Nephron (organoid): ENCODE results near the gene MANBA.

ENCODE experiments used
- H3K27ac Mint-ChIP-seq, 3 experiments: 2 replicates each; pipeline ENCODE4 v1.8.0; 2020; ENCODE audit warnings: mixed read lengths in 3 of 3, mild to moderate bottlenecking in 2 of 3, moderate library complexity in 1 of 3
- H3K27me3 Mint-ChIP-seq: 2 replicates; pipeline ENCODE4 v1.8.0; 2021; ENCODE audit warnings: low read depth, mild to moderate bottlenecking, moderate library complexity, mixed read lengths
- H3K36me3 Mint-ChIP-seq: 2 replicates; pipeline ENCODE4 v1.8.0; 2020; ENCODE audit warnings: low read depth, mixed read lengths
- H3K4me1 Mint-ChIP-seq: 2 replicates; pipeline ENCODE4 v1.8.0; 2020; ENCODE audit warnings: mixed read lengths
- H3K4me3 Mint-ChIP-seq, 3 experiments: 2 replicates each; pipeline ENCODE4 v1.8.0; 2020; ENCODE audit warnings: mild to moderate bottlenecking in 3 of 3, mixed read lengths in 3 of 3, moderate library complexity in 2 of 3
- H3K9me3 Mint-ChIP-seq: 2 replicates; pipeline ENCODE4 v1.8.0; 2020; ENCODE audit warnings: mixed read lengths
- TF ChIP-seq, protein P1 (sequence below), 3 experiments: fragments of 200-600 bp; sonication (generic); IDR thresholded peaks; one replicate each; pipeline ENCODE4 v1.5.0; 2021; ENCODE audit warnings: antibody characterized with exemption in 3 of 3; ENCODE audit not compliant: unreplicated experiment in 3 of 3

Gene MANBA

DNA sequence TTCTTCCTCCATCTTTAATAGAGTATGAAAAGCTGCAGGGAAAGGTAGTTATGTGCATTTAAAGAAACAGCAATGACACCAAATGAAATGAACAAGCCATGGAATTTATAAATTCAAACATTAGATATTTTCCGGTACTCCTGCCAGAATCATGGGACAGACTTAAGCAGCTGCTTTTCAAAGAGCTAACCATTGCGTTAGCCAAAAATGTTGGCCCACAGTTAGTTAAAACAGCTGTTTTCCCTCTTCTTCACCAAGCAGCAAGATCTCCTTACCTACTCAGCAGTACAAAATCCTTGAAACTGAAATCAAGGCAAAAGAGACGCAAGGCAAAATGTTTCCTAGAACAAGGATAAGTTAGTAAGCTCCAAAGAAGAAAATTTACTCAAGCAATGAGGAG lies 64.0 kb downstream of the MANBA start:
- no peaks in the 10 kb centered on the region for H3K27me3 Mint-ChIP-seq
- TF ChIP-seq, protein P1, sequence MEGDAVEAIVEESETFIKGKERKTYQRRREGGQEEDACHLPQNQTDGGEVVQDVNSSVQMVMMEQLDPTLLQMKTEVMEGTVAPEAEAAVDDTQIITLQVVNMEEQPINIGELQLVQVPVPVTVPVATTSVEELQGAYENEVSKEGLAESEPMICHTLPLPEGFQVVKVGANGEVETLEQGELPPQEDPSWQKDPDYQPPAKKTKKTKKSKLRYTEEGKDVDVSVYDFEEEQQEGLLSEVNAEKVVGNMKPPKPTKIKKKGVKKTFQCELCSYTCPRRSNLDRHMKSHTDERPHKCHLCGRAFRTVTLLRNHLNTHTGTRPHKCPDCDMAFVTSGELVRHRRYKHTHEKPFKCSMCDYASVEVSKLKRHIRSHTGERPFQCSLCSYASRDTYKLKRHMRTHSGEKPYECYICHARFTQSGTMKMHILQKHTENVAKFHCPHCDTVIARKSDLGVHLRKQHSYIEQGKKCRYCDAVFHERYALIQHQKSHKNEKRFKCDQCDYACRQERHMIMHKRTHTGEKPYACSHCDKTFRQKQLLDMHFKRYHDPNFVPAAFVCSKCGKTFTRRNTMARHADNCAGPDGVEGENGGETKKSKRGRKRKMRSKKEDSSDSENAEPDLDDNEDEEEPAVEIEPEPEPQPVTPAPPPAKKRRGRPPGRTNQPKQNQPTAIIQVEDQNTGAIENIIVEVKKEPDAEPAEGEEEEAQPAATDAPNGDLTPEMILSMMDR (IDR thresholded peaks at IDR 0.05; ENCODE audit: unreplicated experiment in 3 of 3), result no peak
- no peak overlapping the region for H3K4me3 Mint-ChIP-seq
- peak overlapping the region in 1 of 3 experiments; percentile 24 for H3K27ac Mint-ChIP-seq
- H3K36me3 Mint-ChIP-seq, result peaks cover 7% of the 10 kb centered on the region
- peaks cover 8% of the 10 kb centered on the region for H3K9me3 Mint-ChIP-seq
- peaks cover 9% of the 10 kb centered on the region for H3K4me1 Mint-ChIP-seq

DNA sequence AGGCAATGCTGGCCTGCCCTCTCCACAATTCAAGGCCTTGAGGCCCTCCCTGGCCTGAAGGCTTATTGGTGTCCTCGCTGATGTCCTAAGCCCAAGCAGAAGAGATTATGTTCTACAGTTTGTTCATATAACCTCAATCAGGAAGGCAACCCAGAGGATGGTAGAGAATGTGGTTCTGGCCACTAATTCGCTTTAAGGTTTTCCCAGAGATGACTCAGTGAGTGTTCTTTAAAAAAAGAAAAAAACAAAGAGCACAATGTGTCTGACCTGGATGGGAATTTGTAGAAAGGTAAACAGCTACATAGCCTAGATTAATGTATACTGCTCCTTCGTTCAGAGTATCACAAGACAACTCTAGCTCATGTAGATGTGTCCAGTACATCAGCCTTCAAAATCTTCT lies 66.0 kb downstream of the MANBA start:
- Mint-ChIP-seq H3K9me3 (peaks cover 4% of the 10 kb centered on the region), H3K4me1 (peaks cover 9% of the 10 kb centered on the region), H3K4me3 (no peak overlapping the region), H3K27ac (no peak overlapping the region), H3K27me3 (no peaks in the 10 kb centered on the region), H3K36me3 (peaks cover 6% of the 10 kb centered on the region)
- TF ChIP-seq, protein P1 (IDR thresholded peaks at IDR 0.05; ENCODE audit: unreplicated experiment in 3 of 3), result no peak

DNA sequence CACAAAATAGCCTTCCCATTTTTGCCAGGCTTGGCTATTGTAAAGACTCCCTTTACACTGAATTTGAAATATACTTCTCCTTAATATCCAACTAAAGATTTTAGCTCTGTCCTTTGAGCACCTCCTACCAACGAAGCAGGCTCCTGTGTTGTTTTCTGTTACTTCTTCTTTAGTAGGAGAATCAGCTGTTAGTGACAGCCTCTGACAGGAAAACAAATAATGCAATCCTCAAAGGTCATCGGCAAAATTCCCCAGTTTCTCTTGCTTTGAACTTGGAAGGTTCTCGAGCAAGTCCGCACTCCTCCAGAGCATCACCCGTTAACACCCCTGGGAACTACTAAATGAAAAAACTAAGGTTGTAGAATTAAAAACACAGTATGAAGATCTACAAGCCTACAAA lies 66.9 kb downstream of the MANBA start:
- Mint-ChIP-seq H3K4me1 (peaks cover 9% of the 10 kb centered on the region), H3K4me3 (no peak overlapping the region), H3K27ac (no peak overlapping the region), H3K36me3 (peaks cover 8% of the 10 kb centered on the region), H3K9me3 (peaks cover 4% of the 10 kb centered on the region), H3K27me3 (no peaks in the 10 kb centered on the region)
- TF ChIP-seq, protein P1 (IDR thresholded peaks at IDR 0.05; ENCODE audit: unreplicated experiment in 3 of 3), result no peak

DNA sequence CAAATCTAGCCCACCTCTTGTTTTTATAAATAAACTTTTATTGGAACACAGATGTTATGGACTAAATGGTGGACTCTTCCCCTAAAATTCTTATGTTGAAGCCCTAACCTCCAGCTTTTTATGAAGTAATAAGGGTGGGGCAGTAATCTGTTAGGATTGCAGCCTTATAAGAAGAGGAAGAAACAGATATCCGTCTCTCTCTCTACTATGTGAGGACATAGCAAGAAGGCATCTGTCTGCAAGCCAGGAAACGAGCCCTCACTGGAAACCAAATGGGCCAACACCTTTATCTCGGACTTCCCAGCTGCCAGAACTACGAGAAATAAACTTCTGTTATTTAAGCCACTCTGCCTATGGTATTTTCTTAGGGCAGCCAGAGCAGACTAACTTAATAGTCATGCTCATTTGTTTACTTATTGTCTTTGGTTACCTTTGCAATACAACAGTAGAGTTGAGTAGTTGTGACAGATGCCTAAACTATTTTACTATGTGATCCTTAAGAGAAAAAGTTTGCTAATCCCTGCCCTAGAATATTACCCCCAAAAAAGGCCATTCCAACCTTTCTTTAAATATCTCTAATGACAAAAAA lies 67.4 kb downstream of the MANBA start:
- Mint-ChIP-seq H3K36me3 (peaks cover 8% of the 10 kb centered on the region), H3K4me1 (peaks cover 9% of the 10 kb centered on the region)

DNA sequence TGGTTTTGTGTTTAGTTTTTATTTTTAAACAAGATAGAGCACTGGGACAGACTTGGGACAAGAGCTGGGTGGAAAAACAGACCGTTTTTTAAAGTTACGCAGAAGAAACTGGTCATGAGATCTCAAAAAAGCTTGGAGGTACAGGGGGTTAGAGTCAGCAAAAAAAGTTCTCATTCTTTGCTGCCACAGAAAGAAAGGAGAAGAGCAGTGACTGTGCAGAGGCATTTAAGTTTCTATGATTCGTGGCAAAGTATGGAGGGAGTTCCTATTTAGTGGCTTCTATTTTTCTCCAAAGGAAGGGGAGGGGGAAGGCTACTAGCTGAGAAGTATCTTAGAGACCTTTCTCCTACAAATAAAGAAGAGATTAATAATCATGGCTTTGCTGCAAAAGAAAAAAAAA lies 68.3 kb downstream of the MANBA start:
- TF ChIP-seq, protein P1 (IDR thresholded peaks at IDR 0.05; ENCODE audit: unreplicated experiment in 3 of 3), result no peak
- no peaks in the 10 kb centered on the region for H3K27me3 Mint-ChIP-seq
- H3K4me3 Mint-ChIP-seq, result no peak overlapping the region

More for the DNA sequence above, 67.4 kb downstream of the MANBA start:
- Mint-ChIP-seq H3K4me3 (no peak overlapping the region), H3K27ac (no peak overlapping the region), H3K9me3 (peaks cover 4% of the 10 kb centered on the region), H3K27me3 (no peaks in the 10 kb centered on the region)
- TF ChIP-seq, protein P1 (IDR thresholded peaks at IDR 0.05; ENCODE audit: unreplicated experiment in 3 of 3), result no peak

DNA sequence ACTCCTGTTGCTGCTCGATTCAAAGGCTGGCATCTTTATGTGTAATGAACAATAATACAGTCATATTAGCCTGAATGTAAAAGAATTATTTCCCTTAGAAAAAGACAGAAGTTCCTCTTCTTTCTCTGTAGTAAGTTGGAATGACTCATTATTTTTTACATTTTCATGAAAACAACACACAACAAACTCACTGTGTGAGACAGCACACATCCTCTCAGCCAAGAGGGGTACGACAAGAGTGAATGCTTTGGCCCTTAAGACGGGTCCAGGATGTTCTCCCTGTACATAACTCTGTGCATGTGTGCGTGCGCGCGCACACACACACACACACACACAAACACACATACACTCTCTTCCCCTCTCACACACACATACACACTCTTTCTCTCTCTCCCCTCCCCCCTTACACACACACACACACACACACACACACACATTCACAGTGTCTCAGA lies 72.8 kb downstream of the MANBA start:
- Mint-ChIP-seq H3K27ac (no peak overlapping the region), H3K27me3 (no peaks in the 10 kb centered on the region), H3K4me1 (no peaks in the 10 kb centered on the region), H3K4me3 (no peak overlapping the region), H3K9me3 (no peaks in the 10 kb centered on the region), H3K36me3 (peaks cover 4% of the 10 kb centered on the region)
- TF ChIP-seq, protein P1 (IDR thresholded peaks at IDR 0.05; ENCODE audit: unreplicated experiment in 3 of 3), result no peak

More for the DNA sequence above, 68.3 kb downstream of the MANBA start:
- Mint-ChIP-seq H3K27ac (no peak overlapping the region), H3K4me1 (peaks cover 9% of the 10 kb centered on the region), H3K36me3 (peaks cover 8% of the 10 kb centered on the region), H3K9me3 (peaks cover 4% of the 10 kb centered on the region)
